DND-41 (cell line): ENCODE results near the gene ADARB2.

ENCODE experiments used
- ATAC-seq: fragments of 200-7000 bp; cut with Tn5 transposase; 3 replicates; pipeline ENCODE4 v1.9.1; 2021; ENCODE audit warnings: low read depth; ENCODE audit not compliant: insufficient read depth
- DNase-seq: peaks from one replicate; pipeline ENCODE4 v3.0.0-alpha.2; 2020
- H2AFZ ChIP-seq: 2 replicates; pipeline ENCODE4 v1.6.0; 2012; ENCODE audit warnings: low read depth, low read length
- H3K27ac ChIP-seq: 2 replicates; pipeline ENCODE4 v1.5.1; 2012; ENCODE audit warnings: low read length, inconsistent platforms
- H3K27me3 ChIP-seq: fragments of 200-600 bp; sonication (generic); 2 replicates; pipeline ENCODE4 v1.6.0; 2012; ENCODE audit warnings: low read length, mild to moderate bottlenecking, inconsistent platforms; ENCODE audit not compliant: insufficient read depth, poor library complexity
- H3K36me3 ChIP-seq: 2 replicates; pipeline ENCODE4 v1.5.1; 2012; ENCODE audit warnings: low read length, inconsistent platforms; ENCODE audit not compliant: insufficient read depth
- H3K4me1 ChIP-seq: 2 replicates; pipeline ENCODE4 v1.5.1; 2012; ENCODE audit warnings: mild to moderate bottlenecking, low read length; ENCODE audit not compliant: insufficient read depth
- H3K4me2 ChIP-seq: 2 replicates; pipeline ENCODE4 v1.6.0; 2012; ENCODE audit warnings: mild to moderate bottlenecking, moderate library complexity, low read length, inconsistent platforms; ENCODE audit not compliant: insufficient read depth
- H3K4me3 ChIP-seq, 2 experiments: fragments of 200-600 bp in 1 of 2; shearing (Covaris generic) in 1 of 2; 2 replicates each; pipeline ENCODE4 v1.5.1; 2012 to 2016; ENCODE audit warnings: inconsistent platforms in 2 of 2, low read length in 2 of 2, mild to moderate bottlenecking in 2 of 2, low read depth in 1 of 2, moderate library complexity in 1 of 2
- H3K79me2 ChIP-seq: 2 replicates; pipeline ENCODE4 v1.6.0; 2012; ENCODE audit warnings: low read length, inconsistent platforms; ENCODE audit not compliant: insufficient read depth
- H3K9ac ChIP-seq: 2 replicates; pipeline ENCODE4 v1.6.0; 2012; ENCODE audit warnings: low read depth, mild to moderate bottlenecking, inconsistent platforms, low read length, moderate library complexity
- H3K9me3 ChIP-seq: 2 replicates; pipeline ENCODE4 v1.5.1; 2012; ENCODE audit warnings: low read length, moderate library complexity, mild to moderate bottlenecking, inconsistent platforms; ENCODE audit not compliant: insufficient read depth, severe bottlenecking
- H4K20me1 ChIP-seq: 2 replicates; pipeline ENCODE4 v1.6.0; 2012; ENCODE audit warnings: low read length; ENCODE audit not compliant: insufficient read depth
- CTCF ChIP-seq: IDR thresholded peaks from 2 replicates; pipeline ENCODE4 v1.5.1; 2012; ENCODE audit warnings: borderline replicate concordance, low read length, moderate library complexity, mild to moderate bottlenecking; ENCODE audit not compliant: poor library complexity, severe bottlenecking; ENCODE audit errors: extremely low read depth
- EZH2 ChIP-seq: IDR thresholded peaks from 3 replicates; pipeline ENCODE4 v1.6.1; 2012; ENCODE audit warnings: borderline replicate concordance, low read depth, mild to moderate bottlenecking, moderate library complexity, low read length, inconsistent platforms; ENCODE audit not compliant: severe bottlenecking

ADARB2 gene

GRCh38 chr10:1130226-1130625 is 607.1 kb downstream of the ADARB2 start:
- no peak overlapping the region for H3K9ac ChIP-seq
- no peak overlapping the region for H3K4me2 ChIP-seq
- no peaks in the 10 kb centered on the region for H3K27me3 ChIP-seq
- DNase-seq: peak; percentile 1
- H3K27ac ChIP-seq: no peak overlapping the region
- TF ChIP-seq CTCF: no peak
- TF ChIP-seq EZH2: no peak
- no peaks in the 10 kb centered on the region for H3K9me3 ChIP-seq
- H3K4me3 ChIP-seq: no peak overlapping the region
- H4K20me1 ChIP-seq: no peaks in the 10 kb centered on the region
- H3K4me1 ChIP-seq: no peaks in the 10 kb centered on the region
- peaks cover 60% of the 10 kb centered on the region for H3K36me3 ChIP-seq
- H2AFZ ChIP-seq: no peak overlapping the region
- ATAC-seq: no peak
- no peaks in the 10 kb centered on the region for H3K79me2 ChIP-seq

GRCh38 chr10:1128649-1129048 is 608.7 kb downstream of the ADARB2 start:
- ATAC-seq: no peak

GRCh38 chr10:1128115-1128514 is 609.2 kb downstream of the ADARB2 start:
- Histone ChIP-seq H3K36me3 (peaks cover 81% of the 10 kb centered on the region), H3K79me2 (no peaks in the 10 kb centered on the region), H2AFZ (no peak overlapping the region), H3K27ac (no peak overlapping the region), H3K9ac (no peak overlapping the region), H3K4me1 (no peaks in the 10 kb centered on the region), H3K27me3 (no peaks in the 10 kb centered on the region), H3K4me2 (no peak overlapping the region), H4K20me1 (no peaks in the 10 kb centered on the region), H3K9me3 (no peaks in the 10 kb centered on the region), H3K4me3 (no peak overlapping the region)
- no peak for TF ChIP-seq EZH2
- no peak for TF ChIP-seq CTCF
- ATAC-seq: no peak
- no peak for DNase-seq

More at GRCh38 chr10:1128649-1129048, 608.7 kb downstream of the ADARB2 start:
- H3K27me3 ChIP-seq: no peaks in the 10 kb centered on the region
- no peaks in the 10 kb centered on the region for H4K20me1 ChIP-seq
- no peaks in the 10 kb centered on the region for H3K9me3 ChIP-seq
- no peak overlapping the region for H2AFZ ChIP-seq
- no peak overlapping the region for H3K9ac ChIP-seq
- DNase-seq: no peak
- no peak overlapping the region for H3K27ac ChIP-seq
- H3K4me2 ChIP-seq: no peak overlapping the region
- peaks cover 75% of the 10 kb centered on the region for H3K36me3 ChIP-seq
- TF ChIP-seq EZH2 (no peak), CTCF (no peak)
- H3K4me3 ChIP-seq: no peak overlapping the region
- H3K79me2 ChIP-seq: no peaks in the 10 kb centered on the region
- no peaks in the 10 kb centered on the region for H3K4me1 ChIP-seq

- peaks cover 2% of the 10 kb centered on the region; the same call in 1 of the 2 replicates for H3K4me1 ChIP-seq
- peaks cover 86% of the 10 kb centered on the region for H3K36me3 ChIP-seq
- H3K9ac ChIP-seq: no peak overlapping the region
- ATAC-seq: no peak
- no peak overlapping the region for H3K4me3 ChIP-seq
- no peaks in the 10 kb centered on the region for H4K20me1 ChIP-seq
- no peak overlapping the region for H3K4me2 ChIP-seq
- H3K79me2 ChIP-seq: no peaks in the 10 kb centered on the region
- no peaks in the 10 kb centered on the region for H3K9me3 ChIP-seq
- H3K27ac ChIP-seq: no peak overlapping the region
- no peak for DNase-seq
- TF ChIP-seq CTCF (no peak), EZH2 (no peak)
- H3K27me3 ChIP-seq: no peaks in the 10 kb centered on the region
- H2AFZ ChIP-seq: no peak overlapping the region
These were observed 609.7 kb downstream of the ADARB2 start for GRCh38 chr10:1127629-1128028.
